Sciatic nerve (tissue), 2 donors: Measurements from ENCODE around the gene KDM5B. TPM values are rescaled to one million over a fixed set of nuclear protein-coding genes. Genes with fewer than 3 reads are reported as not detected.
A peak's percentile ranks its signal among the peaks of the same experiment; 100 is the strongest.
"Not testable (repeated sequence)": the region's sequence is repeated elsewhere in the genome, so short reads cannot be mapped to it uniquely, and the experiment has no call there.

Experiments
- ATAC-seq: fragments of 200-7000 bp; cut with Tn5 transposase; one replicate; pipeline ENCODE4 v1.9.1; 2020; ENCODE audit warnings: mild to moderate bottlenecking, moderate library complexity
- DNase-seq: peaks from one replicate; pipeline ENCODE4 v3.0.0-alpha.2; 2020; ENCODE audit warnings: low spot score
- intact Hi-C: fragments of 100-400 bp; cut with DNase I; formaldehyde crosslinking; loops from one replicate; pipeline ENCODE4 v1.14.2; 2022
- total RNA-seq: library from RNA; stranded (reverse); fragmentation: NEBNext Ultra II Directional; extraction: Animal tissue kit (Norgen Biotek cat#: 25700); gene quantifications from one replicate; pipeline ENCODE4 v1.2.1, GENCODE V29; 2021
- donor health status: DM: no; HTN: no; CAD: no.
- donor health status: DM: no; HTN: no; CAD: no.

KDM5B gene
- total RNA-seq, 1 donor from 2014 or later, result 67.9 TPM

DNA sequence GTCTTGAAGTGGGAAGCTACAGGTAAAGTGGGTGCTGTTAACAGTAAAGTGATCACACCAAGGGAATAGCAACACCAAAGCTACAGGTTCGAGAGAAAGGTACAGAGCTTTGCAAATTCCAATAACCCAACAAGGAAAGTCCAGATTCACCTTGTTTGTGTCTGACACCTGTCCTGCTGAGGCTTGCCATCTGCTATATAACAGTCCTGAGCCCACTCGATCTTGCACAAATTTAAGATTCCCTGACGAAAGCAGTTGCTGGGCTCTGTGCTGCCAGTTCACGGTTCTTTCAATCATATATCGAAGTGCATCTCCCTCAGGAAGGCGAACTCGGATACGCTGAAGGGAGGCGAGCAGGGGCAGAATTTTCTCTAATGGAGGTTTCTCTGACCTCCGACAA lies 75.0 kb downstream of the KDM5B start:
- DNase-seq (no peak), ATAC-seq (no peak)
- intact Hi-C loops, result no loop called here

DNA sequence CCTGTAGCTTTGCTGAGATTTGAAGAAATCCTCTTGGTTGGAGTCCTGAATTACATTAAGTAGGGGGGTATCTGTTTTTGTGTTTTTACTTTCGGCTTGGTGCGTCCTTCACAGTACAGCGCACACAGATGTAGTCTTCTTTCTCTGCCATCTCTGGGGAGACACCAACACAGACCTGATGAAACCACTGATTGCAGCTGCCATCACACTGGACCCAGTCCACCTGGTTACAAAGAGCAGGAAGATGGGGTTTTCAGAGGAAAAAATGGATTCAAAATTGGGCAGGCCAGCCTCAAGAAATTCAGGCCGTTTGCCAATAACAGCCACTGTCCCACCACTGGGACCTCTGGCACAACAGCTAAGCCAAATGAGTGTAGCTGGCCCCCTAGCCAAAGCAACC lies 79.3 kb downstream of the KDM5B start:
- ATAC-seq (no peak), DNase-seq (no peak)
- intact Hi-C loops, result no loop called here

DNA sequence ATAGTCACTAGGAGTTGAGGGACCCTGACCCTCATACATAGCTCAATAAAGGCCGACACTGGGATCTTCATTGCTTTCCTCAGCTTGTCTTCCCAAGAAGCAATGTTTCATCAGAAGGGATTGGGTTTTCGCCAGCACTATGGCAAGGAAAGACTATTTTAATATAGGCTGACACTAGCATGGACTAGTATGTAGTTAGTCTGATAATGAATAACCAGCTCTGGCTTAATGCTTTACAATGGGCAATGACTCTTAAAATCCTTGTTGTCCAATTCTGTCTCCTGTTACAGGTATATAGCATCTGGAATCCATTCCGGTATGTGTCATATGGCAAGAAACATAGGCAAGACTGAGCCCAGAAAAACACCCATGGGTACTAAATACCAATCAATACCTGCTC lies 82.7 kb downstream of the KDM5B start:
- DNase-seq (no peak), ATAC-seq (no peak)
- intact Hi-C loops, result no loop called here

DNA sequence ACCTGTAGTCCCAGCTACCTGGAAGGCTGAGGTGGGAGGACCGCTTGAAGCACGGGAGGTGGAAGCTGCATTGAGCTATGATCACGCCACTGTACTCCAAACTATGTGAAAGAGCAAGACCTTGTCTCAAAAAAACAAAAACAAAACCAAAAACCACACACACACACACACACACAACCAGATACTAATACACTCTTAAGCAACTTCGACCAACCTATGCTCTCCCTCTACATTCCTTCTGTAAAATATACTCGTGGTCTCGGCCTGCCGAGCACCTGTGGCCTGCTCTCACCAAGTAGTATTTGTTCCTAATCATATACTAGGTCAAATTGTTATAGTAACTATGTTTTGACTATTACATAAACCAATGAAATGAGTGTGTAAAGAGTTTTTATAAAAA lies 84.5 kb downstream of the KDM5B start:
- intact Hi-C loops, result no loop called here
- DNase-seq, result no peak
- no peak for ATAC-seq

DNA sequence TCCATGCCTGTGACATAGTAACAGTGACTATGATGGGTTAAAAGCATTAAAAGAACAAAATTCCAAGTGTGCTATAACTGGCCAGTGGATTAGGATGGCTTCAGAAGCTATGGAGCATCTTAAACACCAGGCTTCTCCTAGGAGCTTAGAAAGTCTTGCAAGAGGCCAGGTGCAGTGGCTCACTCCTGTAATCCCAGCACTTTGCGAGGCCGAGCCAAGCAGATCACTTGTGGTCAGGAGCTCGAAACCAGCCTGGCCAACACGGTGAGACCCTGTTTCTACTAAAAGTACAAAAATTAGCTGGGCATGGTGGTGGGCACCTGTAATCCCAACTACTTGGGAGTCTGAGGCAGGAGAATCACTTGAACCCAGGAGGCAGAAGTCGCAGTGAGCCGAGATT lies 85.2 kb downstream of the KDM5B start:
- DNase-seq, intact Hi-C loops, ATAC-seq: not testable (repeated sequence)

DNA sequence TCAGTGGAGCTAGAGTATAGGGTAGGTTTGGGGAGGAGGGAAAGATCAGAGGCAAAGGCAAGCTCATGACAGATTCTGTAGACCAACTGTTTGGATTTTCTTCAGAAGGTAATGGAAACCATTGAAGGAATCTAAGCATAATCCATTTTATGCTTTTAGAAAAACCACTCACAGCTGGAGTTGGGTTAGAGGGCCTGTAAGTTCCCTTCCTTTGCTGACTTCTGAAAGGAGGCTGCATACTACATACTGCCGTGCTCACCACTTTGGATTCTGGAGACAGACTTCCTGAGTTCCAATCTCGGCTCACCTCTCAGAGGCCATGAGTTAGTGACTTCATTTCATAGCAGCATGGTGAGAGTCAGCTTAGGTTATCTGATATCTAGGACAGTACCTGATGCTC lies 91.6 kb downstream of the KDM5B start:
- intact Hi-C loops, result loop anchor here (10.0 kb wide), 2 partner anchors 372 to 532 kb away; partner anchors contain the start of genes PPP1R12B and UBE2T
- ATAC-seq, result no peak
- DNase-seq, result no peak

DNA sequence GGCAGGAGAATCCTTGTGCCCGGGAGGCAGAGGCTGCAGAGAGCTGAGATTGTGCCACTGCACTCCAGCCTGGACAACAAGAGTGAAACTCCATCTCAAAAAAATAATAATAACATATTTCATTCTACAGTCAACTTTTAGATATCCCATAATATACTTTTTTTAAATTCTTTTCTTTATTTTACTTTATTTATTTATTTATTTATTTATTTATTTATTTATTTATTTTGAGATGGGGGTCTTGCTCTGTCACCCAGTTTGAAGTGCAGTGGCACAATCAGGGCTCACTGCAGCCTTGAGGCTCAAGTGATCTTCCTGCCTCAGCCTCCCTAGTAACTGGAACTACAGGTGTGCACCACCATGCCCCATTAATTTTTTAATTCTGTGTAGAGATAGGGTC lies 94.0 kb downstream of the KDM5B start:
- DNase-seq, ATAC-seq: not testable (repeated sequence)
- intact Hi-C loops, result loop anchor here (10.0 kb wide), 2 partner anchors 369 to 529 kb away; partner anchors contain the start of genes PPP1R12B and UBE2T

DNA sequence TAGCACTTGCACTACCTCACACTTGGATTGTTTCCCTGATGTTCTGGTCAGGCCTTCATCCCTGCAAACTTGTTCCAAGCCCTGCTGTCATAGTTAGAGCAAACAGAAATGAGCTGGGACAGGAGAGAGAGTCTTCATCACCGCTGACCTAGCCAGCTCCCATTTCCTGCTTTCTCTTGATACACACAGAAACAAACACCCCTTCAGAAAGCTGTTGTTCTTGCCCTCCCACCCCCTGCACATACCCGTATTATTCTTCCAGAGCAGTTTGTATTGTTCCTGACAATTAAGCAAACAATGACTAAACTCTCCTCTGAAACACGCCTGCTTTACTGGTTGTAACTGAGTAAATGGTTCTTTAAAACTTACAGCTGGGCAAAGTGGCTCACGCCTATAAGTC lies 95.1 kb downstream of the KDM5B start:
- DNase-seq, result no peak
- intact Hi-C loops, result loop anchor here (10.0 kb wide), 2 partner anchors 368 to 528 kb away; partner anchors contain the start of genes PPP1R12B and UBE2T
- ATAC-seq, result no peak

DNA sequence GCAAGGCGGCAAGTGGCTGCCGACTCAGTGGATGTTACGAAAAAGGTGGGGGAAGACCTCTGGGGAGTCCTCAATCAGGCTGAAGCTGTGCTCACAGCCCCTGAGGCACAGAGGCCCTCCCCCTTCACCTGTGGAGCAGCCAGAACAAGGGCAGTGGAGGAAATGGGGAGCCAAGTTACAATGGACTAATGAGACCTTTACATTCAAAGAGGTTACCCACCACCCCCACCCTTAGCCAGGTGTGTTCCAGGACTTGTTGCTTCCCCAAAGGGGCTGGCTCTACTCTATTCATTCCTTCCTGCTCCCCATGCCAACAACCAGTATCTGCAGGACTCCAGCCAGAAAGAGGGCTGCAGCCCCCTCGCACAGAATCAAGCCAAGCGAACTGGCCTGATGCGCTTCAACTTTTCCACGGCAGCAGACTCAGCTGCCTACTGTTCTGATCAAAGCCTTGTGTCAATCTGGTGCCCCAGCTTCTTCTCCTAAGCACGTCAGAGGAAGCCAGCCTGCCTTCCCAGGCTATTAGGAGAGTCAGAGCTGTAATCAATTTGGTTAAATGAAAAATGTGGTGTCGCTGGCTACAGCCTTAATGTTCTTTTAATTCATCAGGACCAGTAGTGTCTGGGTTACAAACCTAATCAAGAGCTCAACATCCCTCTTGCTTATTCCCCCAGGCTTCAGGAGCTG lies 96.1 kb downstream of the KDM5B start:
- ATAC-seq, result no peak
- intact Hi-C loops, result loop anchor here (10.0 kb wide), 2 partner anchors 367 to 527 kb away; partner anchors contain the start of genes PPP1R12B and UBE2T
- no peak for DNase-seq

DNA sequence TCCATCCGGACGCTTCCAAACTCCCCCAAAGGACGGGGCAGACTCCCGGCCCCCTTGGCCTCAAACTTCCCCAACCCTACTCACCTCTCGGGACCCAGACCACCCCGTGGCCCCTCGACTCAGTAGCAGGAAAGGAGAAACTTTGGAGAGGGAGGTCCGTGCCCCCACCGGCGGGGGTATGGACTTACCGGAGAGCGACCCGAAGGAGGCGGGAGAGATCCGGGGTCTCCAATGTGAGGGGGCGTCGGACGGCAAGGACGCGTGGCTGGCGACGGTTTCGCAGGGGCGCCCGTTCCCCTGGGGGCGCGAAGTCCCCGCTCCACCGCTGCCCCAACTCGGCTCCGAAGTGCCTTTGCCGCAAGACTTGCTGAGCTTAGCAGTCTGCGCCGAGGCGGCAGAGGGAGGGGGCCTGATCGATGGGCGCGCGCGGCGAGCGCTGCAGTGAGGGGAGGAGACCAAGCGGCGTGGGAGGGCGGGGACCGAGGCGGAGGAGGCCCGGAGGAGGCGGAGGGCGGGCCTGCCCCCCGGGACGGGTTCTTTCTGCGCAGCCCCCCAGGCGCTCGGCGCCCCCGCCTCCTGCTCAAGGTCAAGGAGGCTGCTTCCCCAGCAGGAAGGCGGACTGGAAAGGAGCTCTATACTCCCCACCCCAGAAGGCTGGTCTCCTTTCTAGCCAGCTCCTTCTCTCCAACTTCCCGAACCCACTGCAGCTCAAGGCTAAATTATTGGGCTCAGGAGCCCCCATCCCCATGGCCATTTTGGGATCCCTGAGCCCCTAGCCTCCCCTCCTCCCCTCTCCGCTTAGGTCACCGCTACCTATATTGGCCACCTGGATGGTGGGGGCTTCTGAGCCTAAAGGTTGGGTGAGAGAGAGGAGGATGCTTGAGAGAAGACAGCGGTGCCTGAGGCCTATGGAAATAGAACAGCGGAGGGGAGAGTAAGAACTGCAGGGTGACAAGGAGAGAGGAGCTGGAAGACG lies 97.9 kb downstream of the KDM5B start, which contains the start of gene SYT2:
Gene SYT2 (minus strand): TSS at position 385 of the 976 bp plus-strand sequence. CDS start 104,682 bp downstream, outside the sequence.
- peak; percentile 63 for DNase-seq
- peak; percentile 58 for ATAC-seq
- intact Hi-C loops, result loop anchor here (10.0 kb wide), 2 partner anchors 366 to 526 kb away; partner anchors contain the start of genes PPP1R12B and UBE2T

DNA sequence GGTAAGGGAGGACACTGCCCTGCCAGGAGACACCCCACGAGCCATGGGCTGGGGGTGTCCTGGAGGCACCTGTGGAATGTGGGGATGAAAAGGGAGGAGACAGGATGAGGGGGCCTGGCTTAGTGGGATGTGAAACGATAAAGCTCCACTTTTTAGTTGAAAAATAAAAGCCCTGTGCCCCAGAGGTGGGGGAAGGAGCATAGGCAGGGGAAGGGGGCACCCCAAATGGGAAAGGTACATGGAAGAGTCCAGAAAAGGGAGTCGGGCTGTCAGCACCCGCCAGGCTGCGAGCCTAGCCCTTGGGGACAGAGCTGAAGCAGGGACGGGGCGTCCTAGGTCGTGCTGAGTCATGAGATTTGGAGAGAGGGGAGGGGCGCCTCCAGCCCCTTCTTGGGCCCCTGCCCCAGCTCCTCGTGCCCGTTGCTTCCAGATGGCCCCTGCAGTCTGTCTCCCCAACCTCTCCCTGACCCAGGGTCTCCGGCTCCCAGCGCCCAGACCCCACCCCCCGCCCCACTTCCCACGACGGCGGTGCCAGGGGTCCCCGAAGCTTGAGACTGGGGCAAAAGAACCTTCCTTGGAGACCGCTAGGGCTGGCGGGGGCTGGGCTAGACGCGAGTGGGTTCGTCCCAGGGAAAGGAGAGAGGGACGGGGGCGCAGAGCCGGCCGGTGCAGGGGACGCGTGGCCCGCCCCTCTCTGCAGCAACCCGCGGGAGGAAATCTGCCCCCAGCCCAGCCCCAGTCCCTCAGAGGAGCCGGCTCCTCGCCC lies 98.8 kb downstream of the KDM5B start:
- ATAC-seq (peak; percentile 13), DNase-seq (no peak)
- intact Hi-C loops, result loop anchor here (10.0 kb wide), 2 partner anchors 365 to 525 kb away; partner anchors contain the start of genes PPP1R12B and UBE2T

DNA sequence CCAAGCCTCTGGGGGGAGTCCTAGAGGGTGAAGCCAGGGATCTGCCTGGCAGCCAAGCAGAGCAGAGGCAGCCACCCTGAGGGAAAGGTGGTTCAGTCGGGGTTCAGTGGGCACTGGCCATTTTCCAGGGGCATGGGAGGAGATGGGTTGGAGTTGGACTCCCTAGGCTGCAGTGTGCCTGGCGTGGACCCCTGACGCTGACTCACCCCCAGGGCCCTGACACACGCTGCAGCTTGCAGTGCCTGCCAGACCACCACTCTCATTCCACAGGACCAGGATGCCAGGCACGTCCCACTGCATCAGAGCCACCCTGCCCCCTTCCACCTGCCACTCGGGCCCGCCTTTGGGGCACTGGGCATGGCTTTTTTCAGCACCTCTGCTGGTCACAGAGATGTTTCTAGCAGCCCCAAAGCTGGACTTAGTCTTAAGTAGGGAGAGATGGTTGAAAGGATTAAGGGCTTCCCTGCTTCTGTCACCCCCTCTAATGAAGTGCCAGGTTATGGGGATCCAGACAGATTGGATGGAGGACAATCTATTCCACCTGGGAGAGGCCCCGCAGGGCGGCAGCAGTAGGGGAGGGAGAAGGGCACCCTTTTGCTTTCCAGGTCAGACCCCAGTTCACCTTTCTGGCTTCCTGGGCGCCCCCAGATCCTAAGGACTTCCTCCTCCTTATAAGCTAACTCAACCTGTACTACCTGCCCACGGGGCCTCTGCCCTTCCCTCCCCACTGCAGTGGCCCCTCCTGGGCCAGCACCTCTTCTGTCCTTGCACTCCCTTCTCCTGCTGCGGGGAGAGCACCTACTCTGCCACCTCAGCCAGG lies 99.6 kb downstream of the KDM5B start:
- ATAC-seq (no peak), DNase-seq (no peak)
- intact Hi-C loops, result no loop called here

DNA sequence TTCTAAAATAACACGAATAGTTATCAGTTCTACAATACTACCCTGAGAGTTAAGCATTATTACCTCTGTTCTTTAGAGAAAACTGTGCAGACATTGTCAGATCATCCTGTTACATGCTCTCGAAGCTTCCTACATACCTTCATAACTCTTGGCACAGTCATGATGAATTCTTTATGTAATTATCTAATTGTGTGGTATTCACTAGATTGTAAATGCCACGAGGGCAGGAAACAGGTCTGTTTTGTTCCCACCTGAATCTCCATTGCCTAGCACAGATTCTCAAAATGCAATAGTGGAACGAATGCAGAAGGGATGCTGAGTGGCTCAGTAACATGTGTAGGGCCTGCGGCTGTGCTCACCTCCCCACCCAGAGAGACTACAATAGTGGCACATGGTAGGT lies 101.4 kb downstream of the KDM5B start:
- ATAC-seq (no peak), DNase-seq (no peak)
- intact Hi-C loops, result no loop called here

DNA sequence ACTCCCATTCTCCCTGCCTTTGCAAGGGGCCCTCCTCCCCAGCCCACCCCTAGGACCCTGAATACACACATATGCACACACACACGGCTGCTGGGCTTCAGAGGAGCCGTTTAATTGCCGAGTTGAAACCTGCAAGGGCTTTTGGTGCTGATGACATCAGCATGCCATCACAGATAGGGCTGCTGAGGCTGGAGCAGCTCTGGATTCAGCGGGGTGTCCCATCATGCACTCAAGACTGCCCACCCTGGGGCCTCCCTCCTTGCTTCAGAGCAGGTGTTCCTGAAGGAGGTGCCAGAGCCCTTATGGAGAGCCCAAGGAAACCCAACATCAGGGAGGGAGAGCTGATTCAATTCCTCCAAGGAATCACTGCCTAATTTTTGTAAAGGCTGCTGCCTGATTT lies 103.6 kb downstream of the KDM5B start:
- DNase-seq, result no peak
- intact Hi-C loops, result no loop called here

DNA sequence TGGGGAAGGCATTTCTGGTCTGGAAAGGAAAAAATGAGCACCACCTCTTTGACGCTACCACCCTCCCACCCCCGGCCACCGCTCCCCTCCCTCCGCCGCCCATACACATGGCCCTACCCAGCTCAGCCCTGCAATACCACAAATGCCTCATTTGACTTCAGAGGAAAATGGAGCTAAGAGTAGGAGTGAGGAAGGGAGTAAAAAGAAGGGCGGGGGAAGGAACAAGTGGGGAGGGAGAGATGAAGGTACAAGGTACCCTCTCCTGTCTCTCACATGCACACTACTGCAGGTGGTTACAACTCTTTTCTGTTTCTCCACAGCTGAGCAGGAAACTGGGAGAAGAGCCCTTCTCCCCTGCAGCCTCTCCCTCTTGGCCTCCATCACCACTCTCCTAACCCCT lies 105.0 kb downstream of the KDM5B start:
- ATAC-seq, result no peak
- intact Hi-C loops, result no loop called here
- DNase-seq, result no peak

More for the DNA sequence above, 103.6 kb downstream of the KDM5B start:
- no peak for ATAC-seq

DNA sequence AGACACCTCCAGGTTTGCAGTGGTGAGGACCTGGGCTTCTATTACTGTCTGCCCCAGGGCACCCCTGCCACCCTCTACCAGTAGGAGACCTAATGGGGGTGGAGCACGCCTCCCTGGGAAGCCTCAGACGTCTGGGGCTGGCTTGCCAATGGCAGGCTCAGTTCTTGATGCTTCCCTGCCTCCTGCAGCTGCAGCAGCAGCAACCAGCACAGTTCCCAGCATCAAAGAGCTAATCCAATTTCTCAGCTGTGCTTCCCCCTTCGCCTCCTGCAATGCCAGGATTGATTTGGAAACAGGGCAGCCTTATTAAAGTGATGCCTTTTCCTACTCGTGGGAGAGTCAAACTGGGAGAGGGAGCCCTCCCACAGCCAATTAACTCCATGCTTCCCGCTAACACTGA lies 106.1 kb downstream of the KDM5B start:
- ATAC-seq (no peak), DNase-seq (no peak)
- intact Hi-C loops, result no loop called here

DNA sequence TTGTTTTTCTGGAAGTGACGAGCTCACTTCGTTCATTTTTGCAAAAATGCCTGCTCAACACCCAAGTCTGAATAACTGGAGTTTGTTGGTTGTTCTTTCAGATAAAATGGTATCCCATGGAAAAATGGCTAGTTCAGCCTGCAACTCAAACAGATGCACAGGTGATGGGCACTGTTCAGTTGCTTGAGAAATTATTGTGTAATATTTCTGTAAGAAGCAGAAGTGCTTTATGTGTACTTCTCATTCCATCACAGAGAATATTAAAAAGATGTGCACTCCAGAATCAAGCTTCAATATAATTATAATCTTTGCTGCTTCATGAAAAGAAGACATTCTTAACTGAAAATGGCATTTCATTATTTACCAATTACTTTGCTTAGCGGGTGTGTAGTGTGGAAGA lies 107.0 kb downstream of the KDM5B start:
- intact Hi-C loops, result no loop called here
- no peak for DNase-seq
- ATAC-seq, result no peak

DNA sequence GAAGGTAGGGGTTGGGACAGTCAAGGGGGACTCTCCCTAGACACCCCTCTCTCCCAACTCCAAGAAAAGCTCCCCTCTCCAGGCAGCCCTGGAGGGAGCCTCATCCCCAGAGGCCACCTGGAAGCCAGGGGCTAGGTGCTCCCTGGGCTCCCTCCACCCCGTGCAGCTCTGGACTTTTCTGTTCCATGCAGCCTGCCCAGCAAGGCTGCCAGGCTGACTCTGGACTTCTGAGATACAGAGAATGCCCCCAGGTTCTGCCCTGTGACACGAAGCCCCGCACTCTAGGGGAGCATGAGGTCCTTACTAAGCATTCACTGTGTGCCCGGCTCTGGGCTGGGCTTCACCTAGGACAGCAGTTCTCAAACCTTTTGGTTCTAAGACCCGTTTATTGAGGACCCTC lies 108.2 kb downstream of the KDM5B start:
- intact Hi-C loops, result no loop called here

More for the DNA sequence above, 108.2 kb downstream of the KDM5B start:
- no peak for ATAC-seq
- no peak for DNase-seq
